ENCODE data around the gene MYO9B.
"Not testable (repeated sequence)": the region's sequence is repeated elsewhere in the genome, so short reads cannot be mapped to it uniquely, and the experiment has no call there.

MYO9B gene

DNA sequence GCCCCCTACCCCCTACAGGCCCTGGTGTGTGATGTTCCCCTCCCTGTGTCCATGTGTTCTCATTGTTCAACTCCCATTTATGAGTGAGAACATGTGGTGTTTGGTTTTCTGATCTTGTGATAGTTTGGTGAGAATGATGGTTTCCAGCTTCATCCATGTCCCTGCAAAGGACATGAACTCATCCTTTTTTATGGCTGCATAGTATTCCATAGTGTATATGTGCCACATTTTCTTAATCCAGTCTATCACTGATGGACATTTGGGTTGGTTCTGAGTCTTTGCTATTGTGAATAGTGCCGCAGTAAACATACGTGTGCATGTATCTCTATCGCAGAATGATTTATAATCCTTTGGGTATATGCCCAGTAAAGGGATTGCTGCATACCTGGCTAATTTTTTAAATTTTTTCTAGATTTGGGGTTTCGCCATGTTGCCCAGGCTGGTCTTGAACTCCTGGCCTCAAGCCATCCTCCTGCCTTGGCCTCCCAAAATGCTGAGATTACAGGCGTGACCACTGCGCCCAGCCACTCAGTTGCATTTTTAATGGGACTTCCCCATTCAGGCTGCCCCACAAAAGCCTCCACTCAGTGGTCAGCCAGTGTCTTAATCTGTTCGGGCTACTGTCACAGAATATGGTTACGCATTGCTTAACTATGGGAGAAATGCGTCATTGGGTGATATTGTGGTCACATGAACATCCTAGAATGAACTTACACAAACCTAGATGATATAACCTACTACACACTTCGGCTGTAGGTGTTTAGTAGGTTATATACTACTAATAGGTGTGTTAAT is 62.7 kb downstream of the MYO9B start:
- not testable (repeated sequence) for H3K4me3 ChIP-seq (ENCODE audit: low read length); H3K9me3 ChIP-seq (ENCODE audit: control insufficient read depth, low read depth, low read length); H3K36me3 ChIP-seq (ENCODE audit: control insufficient read depth, low read depth, low read length); H3K27me3 ChIP-seq (ENCODE audit: control insufficient read depth, insufficient read depth, low read length); H3K9ac ChIP-seq (ENCODE audit: low read length); H3K27ac ChIP-seq (ENCODE audit: low read length)
- peaks cover 11% of the 10 kb centered on the region for H3K4me1 ChIP-seq (ENCODE audit: control insufficient read depth, low read depth, low read length)

DNA sequence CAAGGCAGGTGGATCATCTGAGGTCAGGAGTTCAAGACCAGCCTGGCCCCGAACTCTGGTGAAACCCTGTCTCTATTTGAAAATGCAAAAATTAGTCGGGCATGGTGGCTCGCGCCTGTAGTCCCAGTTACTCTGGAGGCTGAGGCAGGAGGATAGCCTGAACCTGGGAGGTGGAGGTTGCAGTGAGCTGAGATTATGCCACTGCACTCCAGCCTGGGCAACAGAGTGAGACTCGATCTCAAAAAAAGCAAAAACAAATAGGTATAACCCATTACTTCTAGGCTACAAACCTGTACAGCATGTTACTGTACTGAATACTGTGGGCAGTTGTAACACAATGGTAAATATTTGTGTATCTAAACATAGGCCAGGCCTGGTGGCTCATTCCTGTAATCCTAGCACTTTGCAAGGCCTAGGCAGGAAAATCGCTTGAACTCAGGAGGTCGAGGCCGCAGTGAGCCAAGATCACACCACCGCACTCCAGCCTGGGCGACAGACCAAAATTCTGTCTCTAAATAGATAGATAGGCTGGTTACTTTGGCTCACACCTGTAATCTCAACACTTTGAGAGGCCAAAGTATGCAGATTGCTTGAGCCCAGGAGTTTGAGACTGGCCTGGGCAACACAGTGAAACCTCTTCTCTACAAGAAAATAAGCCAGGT is 63.5 kb downstream of the MYO9B start:
- Histone ChIP-seq H3K27ac (ENCODE audit: low read length) (no peak overlapping the region), H3K27me3 (ENCODE audit: control insufficient read depth, insufficient read depth, low read length) (no peaks in the 10 kb centered on the region), H3K4me3 (ENCODE audit: low read length) (no peak overlapping the region), H3K36me3 (ENCODE audit: control insufficient read depth, low read depth, low read length) (no peaks in the 10 kb centered on the region), H3K9ac (ENCODE audit: low read length) (no peak overlapping the region), H3K4me1 (ENCODE audit: control insufficient read depth, low read depth, low read length) (peaks cover 11% of the 10 kb centered on the region), H3K9me3 (ENCODE audit: control insufficient read depth, low read depth, low read length) (no peaks in the 10 kb centered on the region)

DNA sequence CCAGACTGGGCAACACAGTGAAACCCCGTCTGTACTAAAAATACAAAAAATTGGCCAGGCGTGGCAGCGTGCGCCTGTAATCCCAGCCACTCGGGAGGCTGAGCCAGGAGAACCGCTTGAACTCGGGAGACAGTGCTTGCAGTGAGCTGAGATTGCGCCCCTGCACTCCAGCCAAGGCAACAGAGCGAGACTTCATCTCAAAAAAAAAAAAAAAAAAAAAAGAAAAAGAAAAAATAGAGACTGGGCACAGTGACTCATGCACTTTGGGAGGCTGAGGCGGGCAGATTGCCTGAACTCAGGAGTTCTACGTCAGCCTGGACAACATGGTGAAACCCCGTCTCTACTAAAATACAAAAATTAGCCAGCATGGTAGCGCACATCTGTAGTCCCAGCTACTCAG is 69.2 kb downstream of the MYO9B start:
- not testable (repeated sequence) for H3K36me3 ChIP-seq (ENCODE audit: control insufficient read depth, low read depth, low read length); H3K9me3 ChIP-seq (ENCODE audit: control insufficient read depth, low read depth, low read length); H3K4me1 ChIP-seq (ENCODE audit: control insufficient read depth, low read depth, low read length); H3K9ac ChIP-seq (ENCODE audit: low read length); H3K27ac ChIP-seq (ENCODE audit: low read length); H3K27me3 ChIP-seq (ENCODE audit: control insufficient read depth, insufficient read depth, low read length); H3K4me3 ChIP-seq (ENCODE audit: low read length)

DNA sequence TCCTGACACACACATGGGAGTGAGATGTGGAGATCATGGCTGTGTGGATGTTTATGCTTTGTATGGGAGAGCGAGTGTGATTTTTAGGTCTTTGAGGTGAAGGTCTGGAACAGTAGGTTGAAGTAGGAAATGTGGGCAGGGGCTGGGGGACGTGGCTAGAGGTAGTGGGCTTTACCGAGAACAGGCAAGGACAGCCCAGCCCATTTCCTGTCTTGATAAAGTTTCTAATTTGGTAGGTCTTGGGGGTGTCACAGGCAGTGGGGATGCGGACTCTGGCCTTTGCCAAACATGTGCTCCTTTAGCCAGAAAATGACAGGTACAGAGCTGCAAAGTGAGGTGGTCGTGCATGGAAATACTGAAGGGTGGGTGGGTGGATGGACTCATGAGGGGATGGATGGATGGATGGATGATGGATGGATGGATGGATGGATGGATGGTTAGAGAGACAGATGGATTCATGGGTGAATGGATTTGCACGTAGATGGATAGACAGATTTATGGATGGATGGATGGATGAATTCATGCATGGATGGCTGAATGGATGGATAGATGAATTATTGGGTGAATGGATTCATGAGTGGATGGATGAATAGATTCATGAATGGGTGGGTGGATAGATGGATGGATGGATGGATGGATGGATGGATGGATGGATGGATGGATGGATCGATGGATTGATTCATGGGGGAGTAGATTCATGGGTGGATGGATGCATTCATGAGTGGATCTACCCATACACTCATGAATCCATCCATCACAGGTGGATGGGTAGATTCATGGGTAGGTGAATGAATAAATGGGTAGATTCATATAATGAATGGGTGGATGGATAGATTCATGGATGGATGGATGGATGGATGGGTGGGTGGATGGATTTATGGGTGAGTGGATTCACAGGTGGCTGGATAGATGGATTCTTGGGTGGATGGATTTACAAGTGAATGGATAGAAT is 70.2 kb downstream of the MYO9B start:
- H3K4me1 ChIP-seq (ENCODE audit: control insufficient read depth, low read depth, low read length) = no peaks in the 10 kb centered on the region
- no peak overlapping the region for H3K9ac ChIP-seq (ENCODE audit: low read length)
- H3K27me3 ChIP-seq (ENCODE audit: control insufficient read depth, insufficient read depth, low read length) = no peaks in the 10 kb centered on the region
- no peaks in the 10 kb centered on the region for H3K36me3 ChIP-seq (ENCODE audit: control insufficient read depth, low read depth, low read length)
- no peaks in the 10 kb centered on the region for H3K9me3 ChIP-seq (ENCODE audit: control insufficient read depth, low read depth, low read length)
- no peak overlapping the region for H3K4me3 ChIP-seq (ENCODE audit: low read length)
- no peak overlapping the region for H3K27ac ChIP-seq (ENCODE audit: low read length)

DNA sequence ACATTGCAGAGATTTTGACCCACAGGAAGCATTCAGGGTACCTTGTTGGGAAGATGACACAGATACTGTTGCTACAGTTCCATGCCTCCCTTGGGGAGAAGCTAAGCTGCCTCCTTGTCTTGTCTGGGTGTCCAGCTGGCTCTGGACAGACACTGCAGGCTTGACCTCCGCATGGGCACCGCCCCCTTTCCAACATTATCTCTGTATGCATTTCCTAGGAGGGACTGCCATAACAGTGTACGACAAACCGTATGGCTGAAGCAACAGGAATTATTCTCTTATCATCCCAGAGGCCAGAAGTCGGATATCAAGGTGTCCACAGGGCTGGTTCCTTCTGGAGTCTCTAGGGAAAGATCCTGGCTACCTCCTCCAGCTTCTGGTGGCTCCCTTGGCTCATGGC is 72.6 kb downstream of the MYO9B start:
- H3K27ac ChIP-seq (ENCODE audit: low read length) = no peak overlapping the region
- H3K36me3 ChIP-seq (ENCODE audit: control insufficient read depth, low read depth, low read length) = peaks cover 4% of the 10 kb centered on the region
- no peak overlapping the region for H3K9ac ChIP-seq (ENCODE audit: low read length)
- no peaks in the 10 kb centered on the region for H3K4me1 ChIP-seq (ENCODE audit: control insufficient read depth, low read depth, low read length)
- H3K4me3 ChIP-seq (ENCODE audit: low read length) = no peak overlapping the region
- H3K27me3 ChIP-seq (ENCODE audit: control insufficient read depth, insufficient read depth, low read length) = no peaks in the 10 kb centered on the region
- H3K9me3 ChIP-seq (ENCODE audit: control insufficient read depth, low read depth, low read length) = no peaks in the 10 kb centered on the region

DNA sequence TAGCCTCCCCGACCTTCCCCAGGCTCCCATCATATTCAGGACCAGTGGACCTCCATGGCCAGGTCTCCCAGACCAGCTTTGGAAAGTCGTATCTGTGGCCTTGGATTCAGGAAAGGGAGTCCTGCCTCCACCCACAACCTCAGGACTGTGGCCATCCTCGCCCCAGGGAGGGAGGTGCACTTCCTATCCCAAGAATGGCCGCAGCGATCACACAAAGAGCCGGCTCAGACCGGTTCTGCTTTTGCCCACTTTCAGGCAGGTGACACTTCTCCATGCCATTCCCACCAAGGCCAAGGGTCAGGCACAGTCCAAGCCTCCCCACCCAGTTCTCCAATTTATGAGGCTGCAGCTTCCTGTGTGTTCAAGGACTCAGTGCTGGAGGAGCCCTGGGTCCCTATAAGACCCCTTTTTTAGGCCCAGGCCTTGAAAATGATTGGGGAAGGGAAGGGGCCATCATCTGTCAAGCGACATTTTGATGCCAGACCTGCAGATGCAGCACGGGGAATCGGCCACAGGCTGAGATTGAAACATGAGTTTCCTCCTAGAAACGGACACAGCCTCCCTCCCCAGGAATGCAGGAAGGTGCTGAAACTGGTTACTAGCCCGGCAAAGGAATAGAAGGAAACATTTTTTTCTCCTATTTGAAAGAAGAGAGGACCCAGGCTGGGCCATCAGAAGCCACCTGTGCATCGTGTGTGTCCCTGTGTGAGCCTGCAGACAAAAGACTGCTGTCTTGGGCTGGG is 74.0 kb downstream of the MYO9B start:
- Histone ChIP-seq H3K4me1 (ENCODE audit: control insufficient read depth, low read depth, low read length) (no peaks in the 10 kb centered on the region), H3K4me3 (ENCODE audit: low read length) (no peak overlapping the region), H3K36me3 (ENCODE audit: control insufficient read depth, low read depth, low read length) (peaks cover 15% of the 10 kb centered on the region), H3K9me3 (ENCODE audit: control insufficient read depth, low read depth, low read length) (no peaks in the 10 kb centered on the region), H3K27ac (ENCODE audit: low read length) (no peak overlapping the region), H3K27me3 (ENCODE audit: control insufficient read depth, insufficient read depth, low read length) (no peaks in the 10 kb centered on the region), H3K9ac (ENCODE audit: low read length) (no peak overlapping the region)

DNA sequence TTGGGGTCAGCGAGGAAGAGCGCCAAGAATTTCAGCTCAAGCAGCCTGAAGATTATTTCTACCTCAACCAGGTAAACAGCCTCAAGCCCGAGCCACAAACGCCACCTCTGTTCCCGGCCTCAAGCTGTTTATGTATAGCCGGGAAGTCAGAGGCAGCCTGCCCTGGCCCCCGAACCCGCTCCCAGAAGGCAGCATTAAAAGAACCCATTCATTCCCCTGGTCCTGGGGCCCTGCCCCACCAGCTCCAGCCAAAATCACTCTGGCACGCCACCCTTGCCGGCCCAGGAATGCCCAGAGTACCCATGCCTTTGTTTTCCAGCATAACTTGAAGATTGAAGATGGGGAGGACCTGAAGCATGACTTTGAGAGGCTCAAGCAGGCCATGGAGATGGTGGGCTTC is 78.4 kb downstream of the MYO9B start:
- no peak overlapping the region for H3K4me3 ChIP-seq (ENCODE audit: low read length)
- H3K27ac ChIP-seq (ENCODE audit: low read length) = no peak overlapping the region
- H3K36me3 ChIP-seq (ENCODE audit: control insufficient read depth, low read depth, low read length) = peaks cover 36% of the 10 kb centered on the region
- no peaks in the 10 kb centered on the region for H3K4me1 ChIP-seq (ENCODE audit: control insufficient read depth, low read depth, low read length)
- no peak overlapping the region for H3K9ac ChIP-seq (ENCODE audit: low read length)
- no peaks in the 10 kb centered on the region for H3K27me3 ChIP-seq (ENCODE audit: control insufficient read depth, insufficient read depth, low read length)
- no peaks in the 10 kb centered on the region for H3K9me3 ChIP-seq (ENCODE audit: control insufficient read depth, low read depth, low read length)

DNA sequence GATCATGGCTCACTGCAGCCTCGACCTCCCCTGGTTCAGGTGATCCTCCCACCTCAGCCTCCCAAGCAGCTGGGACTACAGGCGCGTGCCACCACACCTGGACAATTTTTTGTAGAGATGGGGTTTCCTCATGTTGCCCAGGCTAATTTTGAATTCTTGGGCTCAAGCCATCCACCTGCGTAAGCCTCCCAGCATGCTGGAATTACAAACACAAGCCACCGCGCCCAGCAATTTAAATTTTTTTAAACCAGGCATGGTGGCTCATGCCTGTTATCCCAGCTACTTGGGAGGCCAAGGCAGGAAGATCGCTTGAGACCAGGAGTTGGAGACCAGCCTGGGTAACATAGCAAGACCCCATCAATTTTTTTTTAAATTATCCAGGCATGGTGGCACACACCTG is 79.7 kb downstream of the MYO9B start:
- Histone ChIP-seq H3K9ac (ENCODE audit: low read length) (no peak overlapping the region), H3K4me3 (ENCODE audit: low read length) (no peak overlapping the region), H3K9me3 (ENCODE audit: control insufficient read depth, low read depth, low read length) (no peaks in the 10 kb centered on the region), H3K27ac (ENCODE audit: low read length) (no peak overlapping the region), H3K27me3 (ENCODE audit: control insufficient read depth, insufficient read depth, low read length) (no peaks in the 10 kb centered on the region), H3K36me3 (ENCODE audit: control insufficient read depth, low read depth, low read length) (peaks cover 36% of the 10 kb centered on the region), H3K4me1 (ENCODE audit: control insufficient read depth, low read depth, low read length) (peaks cover 11% of the 10 kb centered on the region)

DNA sequence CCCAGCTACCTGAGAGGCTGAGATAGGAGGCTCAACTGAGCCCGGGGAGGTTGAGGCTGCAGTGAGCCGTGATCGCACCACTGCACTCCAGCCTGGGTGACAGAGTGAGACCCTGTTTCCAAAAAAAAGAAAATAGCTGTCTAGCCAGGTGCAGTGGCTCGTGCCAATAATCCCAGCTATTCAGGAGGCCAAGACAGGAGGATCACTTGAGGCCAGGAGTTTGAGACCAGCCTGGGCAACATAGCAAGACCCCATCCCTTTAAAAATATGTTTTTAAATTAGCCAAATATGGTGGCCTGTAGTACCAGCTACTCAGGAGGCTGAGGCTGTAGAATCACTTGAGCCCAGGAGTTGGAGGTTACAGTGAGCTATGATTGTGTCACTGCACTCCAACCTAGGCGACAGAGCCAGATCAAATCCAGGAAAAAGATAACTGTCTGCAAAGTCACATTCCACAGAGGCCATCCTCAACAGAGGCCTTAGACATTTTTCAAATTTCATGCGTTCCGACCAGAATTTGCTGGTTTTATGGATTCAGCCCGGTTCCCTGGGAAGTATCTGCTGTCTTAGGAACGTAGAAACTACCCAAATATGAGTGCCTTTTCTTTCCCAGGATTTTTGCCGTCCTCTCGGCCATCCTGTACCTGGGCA is 80.8 kb downstream of the MYO9B start:
- Histone ChIP-seq H3K9me3 (ENCODE audit: control insufficient read depth, low read depth, low read length) (no peaks in the 10 kb centered on the region), H3K27me3 (ENCODE audit: control insufficient read depth, insufficient read depth, low read length) (no peaks in the 10 kb centered on the region), H3K27ac (ENCODE audit: low read length) (no peak overlapping the region), H3K36me3 (ENCODE audit: control insufficient read depth, low read depth, low read length) (peaks cover 36% of the 10 kb centered on the region), H3K4me1 (ENCODE audit: control insufficient read depth, low read depth, low read length) (peaks cover 12% of the 10 kb centered on the region), H3K9ac (ENCODE audit: low read length) (no peak overlapping the region), H3K4me3 (ENCODE audit: low read length) (no peak overlapping the region)

DNA sequence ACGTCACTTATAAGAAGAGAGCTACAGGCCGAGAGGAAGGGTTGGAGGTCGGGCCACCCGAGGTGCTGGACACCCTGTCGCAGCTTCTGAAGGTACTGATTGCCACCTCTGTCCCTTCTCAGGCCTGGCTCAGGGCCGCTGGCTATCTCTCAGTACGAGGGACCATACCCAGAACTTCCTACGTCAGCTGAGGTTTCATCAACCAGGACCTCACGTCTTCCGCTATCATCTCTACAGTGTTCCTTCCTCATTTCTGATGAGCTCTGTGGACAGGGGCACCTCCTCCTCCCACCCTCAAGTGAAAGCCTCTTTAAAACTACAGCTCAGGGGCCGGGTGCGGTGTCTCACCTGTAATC is 81.3 kb downstream of the MYO9B start:
- Histone ChIP-seq H3K4me3 (ENCODE audit: low read length) (no peak overlapping the region), H3K9ac (ENCODE audit: low read length) (no peak overlapping the region), H3K4me1 (ENCODE audit: control insufficient read depth, low read depth, low read length) (peaks cover 12% of the 10 kb centered on the region), H3K27me3 (ENCODE audit: control insufficient read depth, insufficient read depth, low read length) (no peaks in the 10 kb centered on the region), H3K36me3 (ENCODE audit: control insufficient read depth, low read depth, low read length) (peaks cover 36% of the 10 kb centered on the region), H3K27ac (ENCODE audit: low read length) (no peak overlapping the region), H3K9me3 (ENCODE audit: control insufficient read depth, low read depth, low read length) (no peaks in the 10 kb centered on the region)

DNA sequence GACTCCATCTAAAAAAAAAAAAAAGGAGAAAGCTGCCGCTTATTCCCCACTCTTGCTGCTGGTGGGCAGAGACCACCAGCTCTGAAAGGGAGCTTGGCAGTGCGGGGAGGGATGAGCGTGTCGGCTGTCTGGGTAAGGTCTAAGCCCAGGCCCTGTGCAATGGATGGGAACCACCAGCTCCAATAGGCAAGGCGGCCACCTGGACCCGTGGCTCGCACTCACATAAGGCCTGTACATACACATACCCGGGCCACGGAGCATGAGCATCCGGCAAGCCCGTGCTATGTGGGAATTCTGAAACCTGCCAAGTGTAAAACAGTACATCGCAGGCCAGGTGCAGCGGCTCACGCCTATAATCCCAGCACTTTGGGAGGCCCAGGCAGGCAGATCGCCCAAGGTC is 83.0 kb downstream of the MYO9B start:
- Histone ChIP-seq H3K36me3 (ENCODE audit: control insufficient read depth, low read depth, low read length) (peaks cover 45% of the 10 kb centered on the region), H3K27me3 (ENCODE audit: control insufficient read depth, insufficient read depth, low read length) (no peaks in the 10 kb centered on the region)

More for the DNA sequence above, 83.0 kb downstream of the MYO9B start:
- Histone ChIP-seq H3K9ac (ENCODE audit: low read length) (no peak overlapping the region), H3K9me3 (ENCODE audit: control insufficient read depth, low read depth, low read length) (peaks cover 4% of the 10 kb centered on the region), H3K4me1 (ENCODE audit: control insufficient read depth, low read depth, low read length) (peaks cover 12% of the 10 kb centered on the region), H3K4me3 (ENCODE audit: low read length) (no peak overlapping the region), H3K27ac (ENCODE audit: low read length) (no peak overlapping the region)

All from iPS-18a (cell line).